GM23338 (cell line): ENCODE measurements around the gene RAB3GAP2. TPM values are rescaled to one million over a fixed set of nuclear protein-coding genes. Genes with fewer than 3 reads are reported as not detected.

Experiments
- ATAC-seq: fragments of 200-7000 bp; cut with Tn5 transposase; 3 replicates; pipeline ENCODE4 v1.9.1; 2020
- DNase-seq: peaks from one replicate; pipeline ENCODE4 v3.0.0-alpha.2; 2015; ENCODE audit warnings: low spot score
- H2AFZ ChIP-seq: fragments of 200-600 bp; sonication (generic); 2 replicates; pipeline ENCODE4 v1.8.0; 2016; ENCODE audit warnings: antibody characterized with exemption, mild to moderate bottlenecking, moderate library complexity
- H3F3A ChIP-seq: fragments of 200-600 bp; sonication (generic); replicated peaks from 2 replicates; pipeline ENCODE4 v1.8.0; 2017; ENCODE audit warnings: antibody characterized with exemption, mixed run types, low read depth
- H3K27ac ChIP-seq: fragments of 200-600 bp; sonication (generic); 2 replicates; pipeline ENCODE4 v1.6.1; 2016; ENCODE audit warnings: low read depth
- H3K27me3 ChIP-seq: fragments of 200-600 bp; sonication (generic); 2 replicates; pipeline ENCODE4 v1.8.0; 2016; ENCODE audit warnings: mild to moderate bottlenecking, mixed run types, moderate library complexity; ENCODE audit not compliant: insufficient read depth
- H3K36me3 ChIP-seq: fragments of 200-600 bp; sonication (generic); 2 replicates; pipeline ENCODE4 v1.8.0; 2016; ENCODE audit warnings: mild to moderate bottlenecking; ENCODE audit not compliant: insufficient read depth
- H3K4me1 ChIP-seq: fragments of 200-600 bp; sonication (generic); 2 replicates; pipeline ENCODE4 v1.8.0; 2016; ENCODE audit warnings: mild to moderate bottlenecking, moderate library complexity; ENCODE audit not compliant: insufficient read depth
- H3K4me2 ChIP-seq: fragments of 200-600 bp; sonication (generic); 2 replicates; pipeline ENCODE4 v1.7.1; 2017; ENCODE audit warnings: mixed run types
- H3K4me3 ChIP-seq: fragments of 200-600 bp; sonication (generic); 2 replicates; pipeline ENCODE4 v1.6.1; 2016; ENCODE audit warnings: mixed run types
- H3K79me2 ChIP-seq: fragments of 200-600 bp; sonication (generic); replicated peaks from 2 replicates; pipeline ENCODE4 v1.8.0; 2017; ENCODE audit warnings: mild to moderate bottlenecking; ENCODE audit not compliant: insufficient read depth
- H3K9me2 ChIP-seq: fragments of 200-600 bp; sonication (generic); 2 replicates; pipeline ENCODE4 v1.8.0; 2017; ENCODE audit not compliant: insufficient read depth
- H4K20me1 ChIP-seq: fragments of 200-600 bp; sonication (generic); replicated peaks from 2 replicates; pipeline ENCODE4 v1.8.0; 2017; ENCODE audit warnings: mild to moderate bottlenecking; ENCODE audit not compliant: insufficient read depth
- H3K27ac Mint-ChIP-seq: 2 replicates; pipeline ENCODE4 v1.8.0; 2020; ENCODE audit warnings: inconsistent platforms, mild to moderate bottlenecking, moderate library complexity, mixed read lengths
- H3K27me3 Mint-ChIP-seq: 3 replicates; pipeline ENCODE4 v1.8.0; 2022; ENCODE audit warnings: low read depth, mild to moderate bottlenecking, moderate library complexity, mixed read lengths, inconsistent platforms; ENCODE audit not compliant: insufficient read depth, poor library complexity
- H3K36me3 Mint-ChIP-seq: 3 replicates; pipeline ENCODE4 v1.8.0; 2021; ENCODE audit warnings: low read depth, mild to moderate bottlenecking, inconsistent platforms, moderate library complexity, mixed read lengths
- H3K4me1 Mint-ChIP-seq: 3 replicates; pipeline ENCODE4 v1.8.0; 2020; ENCODE audit warnings: mild to moderate bottlenecking, inconsistent platforms, mixed read lengths
- H3K4me3 Mint-ChIP-seq: 3 replicates; pipeline ENCODE4 v1.8.0; 2021; ENCODE audit warnings: moderate library complexity, mild to moderate bottlenecking, inconsistent platforms, mixed read lengths
- H3K9me3 Mint-ChIP-seq: 3 replicates; pipeline ENCODE4 v1.8.0; 2020; ENCODE audit warnings: moderate library complexity, mild to moderate bottlenecking, inconsistent platforms, mixed read lengths
- CREB1 ChIP-seq: fragments of 250-450 bp; sonication (Bioruptor Pico); IDR thresholded peaks from 2 replicates; pipeline ENCODE4 v1.5.0; 2020; ENCODE audit warnings: low read depth, mild to moderate bottlenecking, moderate library complexity
- EZH2 ChIP-seq: fragments of 200-600 bp; sonication (generic); IDR thresholded peaks from one replicate; pipeline ENCODE4 v1.8.0; 2017; ENCODE audit warnings: antibody characterized with exemption, mild to moderate bottlenecking, low read depth; ENCODE audit not compliant: unreplicated experiment
- EZH2phosphoT487 ChIP-seq: fragments of 200-600 bp; sonication (generic); IDR thresholded peaks from one replicate; pipeline ENCODE4 v1.8.1; 2018; ENCODE audit warnings: antibody characterized with exemption; ENCODE audit not compliant: unreplicated experiment
- JUNB ChIP-seq: IDR thresholded peaks from one replicate; pipeline ENCODE4 v1.6.1; 2016; ENCODE audit warnings: antibody characterized with exemption; ENCODE audit not compliant: unreplicated experiment
- NANOG ChIP-seq: IDR thresholded peaks from 2 replicates; pipeline ENCODE4 v1.6.1; 2016; ENCODE audit warnings: antibody characterized with exemption, borderline replicate concordance
- POLR2AphosphoS5 ChIP-seq: IDR thresholded peaks from 2 replicates; pipeline ENCODE4 v1.6.1; 2016; ENCODE audit warnings: antibody characterized with exemption, low read depth
- STAT1 ChIP-seq: IDR thresholded peaks from one replicate; pipeline ENCODE4 v1.6.1; 2016; ENCODE audit warnings: antibody characterized with exemption; ENCODE audit not compliant: unreplicated experiment
- ZNF114 ChIP-seq: fragments of 250-450 bp; sonication (Bioruptor Pico); IDR thresholded peaks from 2 replicates; pipeline ENCODE4 v1.5.0; 2020; ENCODE audit warnings: mild to moderate bottlenecking, moderate library complexity
- ZNF331 ChIP-seq: fragments of 250-450 bp; sonication (Bioruptor Pico); IDR thresholded peaks from 2 replicates; pipeline ENCODE4 v1.5.0; 2020; ENCODE audit warnings: low read depth, mild to moderate bottlenecking, moderate library complexity
- polyA plus RNA-seq: library from polyadenylated mRNA; unstranded; fragments of >200 nt; fragmentation: Nextera tagmentation; extraction: Ambion mirVana; gene quantifications from 2 replicates; pipeline ENCODE4 v1.2.1, GENCODE V29; 2016
- total RNA-seq: library from RNA; depleted of rRNA; stranded (reverse); fragments of >200 nt; shearing (Covaris generic); gene quantifications from 2 replicates; pipeline ENCODE4 v1.2.3, GENCODE V29; 2014
- TF ChIP-seq, protein P1 (sequence below): fragments of 250-450 bp; sonication (Bioruptor Pico); IDR thresholded peaks from 2 replicates; pipeline ENCODE4 v1.5.0; 2020; ENCODE audit warnings: mild to moderate bottlenecking, moderate library complexity
- TF ChIP-seq, protein P2 (sequence below): IDR thresholded peaks from 2 replicates; pipeline ENCODE4 v1.6.1; 2016; ENCODE audit warnings: antibody characterized with exemption
- TF ChIP-seq, protein P3 (sequence below): IDR thresholded peaks from one replicate; pipeline ENCODE4 v1.6.1; 2018; ENCODE audit warnings: antibody characterized with exemption; ENCODE audit not compliant: unreplicated experiment
- TF ChIP-seq, protein P4 (sequence below), 2 experiments: fragments of 200-600 bp in 1 of 2; sonication (generic) in 1 of 2; conservative IDR thresholded peaks; 2 replicates each; pipeline versions ENCODE4 v1.5.1 to v1.6.1; 2016 to 2017; ENCODE audit warnings: antibody characterized with exemption in 2 of 2, low read depth in 2 of 2, mild to moderate bottlenecking in 2 of 2, moderate library complexity in 1 of 2

RAB3GAP2 gene
- total and polyA plus RNA-seq, 2 experiments from 2014 or later = 19.4 to 44.6 TPM

DNA sequence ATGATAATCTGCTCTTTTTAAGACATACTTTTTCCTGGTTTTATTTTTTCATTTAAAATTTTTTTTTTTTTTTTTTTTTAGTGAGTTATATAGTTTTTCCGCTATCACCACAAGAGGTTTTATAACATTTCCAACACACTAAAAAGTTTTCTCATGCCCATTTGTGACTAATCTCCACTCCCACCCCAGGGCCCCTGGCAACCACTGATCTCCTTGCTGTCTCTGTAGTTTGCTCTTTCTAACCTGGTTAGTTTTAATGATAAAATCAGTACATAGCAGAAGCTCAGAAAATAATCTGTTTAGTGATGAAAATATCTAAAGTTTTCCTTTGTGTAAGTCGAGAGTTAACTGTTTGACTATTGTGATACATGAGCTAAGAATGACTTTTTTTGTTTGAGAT is 136.5 kb downstream of the RAB3GAP2 start:
- no peaks in the 10 kb centered on the region for H3K27me3 ChIP-seq
- peaks cover 34% of the 10 kb centered on the region for H3K36me3 ChIP-seq
- ATAC-seq = no peak
- Mint-ChIP-seq H3K9me3 (no peaks in the 10 kb centered on the region), H3K36me3 (peaks cover 55% of the 10 kb centered on the region), H3K4me3 (no peak overlapping the region), H3K27me3 (no peaks in the 10 kb centered on the region), H3K4me1 (no peaks in the 10 kb centered on the region), H3K27ac (no peak overlapping the region)
- no peaks in the 10 kb centered on the region for H3K4me1 ChIP-seq
- H4K20me1 ChIP-seq = 0 out of 2 replicates have a peak, but pooled peaks cover 3% of the 10 kb centered on the region
- TF ChIP-seq, protein P1, sequence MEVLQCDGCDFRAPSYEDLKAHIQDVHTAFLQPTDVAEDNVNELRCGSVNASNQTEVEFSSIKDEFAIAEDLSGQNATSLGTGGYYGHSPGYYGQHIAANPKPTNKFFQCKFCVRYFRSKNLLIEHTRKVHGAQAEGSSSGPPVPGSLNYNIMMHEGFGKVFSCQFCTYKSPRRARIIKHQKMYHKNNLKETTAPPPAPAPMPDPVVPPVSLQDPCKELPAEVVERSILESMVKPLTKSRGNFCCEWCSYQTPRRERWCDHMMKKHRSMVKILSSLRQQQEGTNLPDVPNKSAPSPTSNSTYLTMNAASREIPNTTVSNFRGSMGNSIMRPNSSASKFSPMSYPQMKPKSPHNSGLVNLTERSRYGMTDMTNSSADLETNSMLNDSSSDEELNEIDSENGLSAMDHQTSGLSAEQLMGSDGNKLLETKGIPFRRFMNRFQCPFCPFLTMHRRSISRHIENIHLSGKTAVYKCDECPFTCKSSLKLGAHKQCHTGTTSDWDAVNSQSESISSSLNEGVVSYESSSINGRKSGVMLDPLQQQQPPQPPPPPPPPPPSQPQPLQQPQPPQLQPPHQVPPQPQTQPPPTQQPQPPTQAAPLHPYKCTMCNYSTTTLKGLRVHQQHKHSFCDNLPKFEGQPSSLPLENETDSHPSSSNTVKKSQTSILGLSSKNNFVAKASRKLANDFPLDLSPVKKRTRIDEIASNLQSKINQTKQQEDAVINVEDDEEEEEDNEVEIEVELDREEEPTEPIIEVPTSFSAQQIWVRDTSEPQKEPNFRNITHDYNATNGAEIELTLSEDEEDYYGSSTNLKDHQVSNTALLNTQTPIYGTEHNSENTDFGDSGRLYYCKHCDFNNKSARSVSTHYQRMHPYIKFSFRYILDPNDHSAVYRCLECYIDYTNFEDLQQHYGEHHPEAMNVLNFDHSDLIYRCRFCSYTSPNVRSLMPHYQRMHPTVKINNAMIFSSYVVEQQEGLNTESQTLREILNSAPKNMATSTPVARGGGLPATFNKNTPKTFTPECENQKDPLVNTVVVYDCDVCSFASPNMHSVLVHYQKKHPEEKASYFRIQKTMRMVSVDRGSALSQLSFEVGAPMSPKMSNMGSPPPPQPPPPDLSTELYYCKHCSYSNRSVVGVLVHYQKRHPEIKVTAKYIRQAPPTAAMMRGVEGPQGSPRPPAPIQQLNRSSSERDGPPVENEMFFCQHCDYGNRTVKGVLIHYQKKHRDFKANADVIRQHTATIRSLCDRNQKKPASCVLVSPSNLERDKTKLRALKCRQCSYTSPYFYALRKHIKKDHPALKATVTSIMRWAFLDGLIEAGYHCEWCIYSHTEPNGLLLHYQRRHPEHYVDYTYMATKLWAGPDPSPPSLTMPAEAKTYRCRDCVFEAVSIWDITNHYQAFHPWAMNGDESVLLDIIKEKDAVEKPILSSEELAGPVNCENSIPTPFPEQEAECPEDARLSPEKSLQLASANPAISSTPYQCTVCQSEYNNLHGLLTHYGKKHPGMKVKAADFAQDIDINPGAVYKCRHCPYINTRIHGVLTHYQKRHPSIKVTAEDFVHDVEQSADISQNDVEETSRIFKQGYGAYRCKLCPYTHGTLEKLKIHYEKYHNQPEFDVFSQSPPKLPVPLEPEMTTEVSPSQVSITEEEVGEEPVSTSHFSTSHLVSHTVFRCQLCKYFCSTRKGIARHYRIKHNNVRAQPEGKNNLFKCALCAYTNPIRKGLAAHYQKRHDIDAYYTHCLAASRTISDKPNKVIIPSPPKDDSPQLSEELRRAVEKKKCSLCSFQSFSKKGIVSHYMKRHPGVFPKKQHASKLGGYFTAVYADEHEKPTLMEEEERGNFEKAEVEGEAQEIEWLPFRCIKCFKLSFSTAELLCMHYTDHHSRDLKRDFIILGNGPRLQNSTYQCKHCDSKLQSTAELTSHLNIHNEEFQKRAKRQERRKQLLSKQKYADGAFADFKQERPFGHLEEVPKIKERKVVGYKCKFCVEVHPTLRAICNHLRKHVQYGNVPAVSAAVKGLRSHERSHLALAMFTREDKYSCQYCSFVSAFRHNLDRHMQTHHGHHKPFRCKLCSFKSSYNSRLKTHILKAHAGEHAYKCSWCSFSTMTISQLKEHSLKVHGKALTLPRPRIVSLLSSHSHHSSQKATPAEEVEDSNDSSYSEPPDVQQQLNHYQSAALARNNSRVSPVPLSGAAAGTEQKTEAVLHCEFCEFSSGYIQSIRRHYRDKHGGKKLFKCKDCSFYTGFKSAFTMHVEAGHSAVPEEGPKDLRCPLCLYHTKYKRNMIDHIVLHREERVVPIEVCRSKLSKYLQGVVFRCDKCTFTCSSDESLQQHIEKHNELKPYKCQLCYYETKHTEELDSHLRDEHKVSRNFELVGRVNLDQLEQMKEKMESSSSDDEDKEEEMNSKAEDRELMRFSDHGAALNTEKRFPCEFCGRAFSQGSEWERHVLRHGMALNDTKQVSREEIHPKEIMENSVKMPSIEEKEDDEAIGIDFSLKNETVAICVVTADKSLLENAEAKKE (CRISPR knock-in tag) = no peak
- TF ChIP-seq, protein P2, sequence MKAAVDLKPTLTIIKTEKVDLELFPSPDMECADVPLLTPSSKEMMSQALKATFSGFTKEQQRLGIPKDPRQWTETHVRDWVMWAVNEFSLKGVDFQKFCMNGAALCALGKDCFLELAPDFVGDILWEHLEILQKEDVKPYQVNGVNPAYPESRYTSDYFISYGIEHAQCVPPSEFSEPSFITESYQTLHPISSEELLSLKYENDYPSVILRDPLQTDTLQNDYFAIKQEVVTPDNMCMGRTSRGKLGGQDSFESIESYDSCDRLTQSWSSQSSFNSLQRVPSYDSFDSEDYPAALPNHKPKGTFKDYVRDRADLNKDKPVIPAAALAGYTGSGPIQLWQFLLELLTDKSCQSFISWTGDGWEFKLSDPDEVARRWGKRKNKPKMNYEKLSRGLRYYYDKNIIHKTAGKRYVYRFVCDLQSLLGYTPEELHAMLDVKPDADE = no peak
- TF ChIP-seq JUNB (no peak), POLR2AphosphoS5 (no peak), CREB1 (CRISPR knock-in tag) (no peak), ZNF114 (CRISPR knock-in tag) (no peak), EZH2 (no peak), ZNF331 (CRISPR knock-in tag) (no peak), STAT1 (no peak), EZH2phosphoT487 (no peak), NANOG (no peak)
- TF ChIP-seq, protein P3, sequence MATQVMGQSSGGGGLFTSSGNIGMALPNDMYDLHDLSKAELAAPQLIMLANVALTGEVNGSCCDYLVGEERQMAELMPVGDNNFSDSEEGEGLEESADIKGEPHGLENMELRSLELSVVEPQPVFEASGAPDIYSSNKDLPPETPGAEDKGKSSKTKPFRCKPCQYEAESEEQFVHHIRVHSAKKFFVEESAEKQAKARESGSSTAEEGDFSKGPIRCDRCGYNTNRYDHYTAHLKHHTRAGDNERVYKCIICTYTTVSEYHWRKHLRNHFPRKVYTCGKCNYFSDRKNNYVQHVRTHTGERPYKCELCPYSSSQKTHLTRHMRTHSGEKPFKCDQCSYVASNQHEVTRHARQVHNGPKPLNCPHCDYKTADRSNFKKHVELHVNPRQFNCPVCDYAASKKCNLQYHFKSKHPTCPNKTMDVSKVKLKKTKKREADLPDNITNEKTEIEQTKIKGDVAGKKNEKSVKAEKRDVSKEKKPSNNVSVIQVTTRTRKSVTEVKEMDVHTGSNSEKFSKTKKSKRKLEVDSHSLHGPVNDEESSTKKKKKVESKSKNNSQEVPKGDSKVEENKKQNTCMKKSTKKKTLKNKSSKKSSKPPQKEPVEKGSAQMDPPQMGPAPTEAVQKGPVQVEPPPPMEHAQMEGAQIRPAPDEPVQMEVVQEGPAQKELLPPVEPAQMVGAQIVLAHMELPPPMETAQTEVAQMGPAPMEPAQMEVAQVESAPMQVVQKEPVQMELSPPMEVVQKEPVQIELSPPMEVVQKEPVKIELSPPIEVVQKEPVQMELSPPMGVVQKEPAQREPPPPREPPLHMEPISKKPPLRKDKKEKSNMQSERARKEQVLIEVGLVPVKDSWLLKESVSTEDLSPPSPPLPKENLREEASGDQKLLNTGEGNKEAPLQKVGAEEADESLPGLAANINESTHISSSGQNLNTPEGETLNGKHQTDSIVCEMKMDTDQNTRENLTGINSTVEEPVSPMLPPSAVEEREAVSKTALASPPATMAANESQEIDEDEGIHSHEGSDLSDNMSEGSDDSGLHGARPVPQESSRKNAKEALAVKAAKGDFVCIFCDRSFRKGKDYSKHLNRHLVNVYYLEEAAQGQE = no peak
- TF ChIP-seq, protein P4, sequence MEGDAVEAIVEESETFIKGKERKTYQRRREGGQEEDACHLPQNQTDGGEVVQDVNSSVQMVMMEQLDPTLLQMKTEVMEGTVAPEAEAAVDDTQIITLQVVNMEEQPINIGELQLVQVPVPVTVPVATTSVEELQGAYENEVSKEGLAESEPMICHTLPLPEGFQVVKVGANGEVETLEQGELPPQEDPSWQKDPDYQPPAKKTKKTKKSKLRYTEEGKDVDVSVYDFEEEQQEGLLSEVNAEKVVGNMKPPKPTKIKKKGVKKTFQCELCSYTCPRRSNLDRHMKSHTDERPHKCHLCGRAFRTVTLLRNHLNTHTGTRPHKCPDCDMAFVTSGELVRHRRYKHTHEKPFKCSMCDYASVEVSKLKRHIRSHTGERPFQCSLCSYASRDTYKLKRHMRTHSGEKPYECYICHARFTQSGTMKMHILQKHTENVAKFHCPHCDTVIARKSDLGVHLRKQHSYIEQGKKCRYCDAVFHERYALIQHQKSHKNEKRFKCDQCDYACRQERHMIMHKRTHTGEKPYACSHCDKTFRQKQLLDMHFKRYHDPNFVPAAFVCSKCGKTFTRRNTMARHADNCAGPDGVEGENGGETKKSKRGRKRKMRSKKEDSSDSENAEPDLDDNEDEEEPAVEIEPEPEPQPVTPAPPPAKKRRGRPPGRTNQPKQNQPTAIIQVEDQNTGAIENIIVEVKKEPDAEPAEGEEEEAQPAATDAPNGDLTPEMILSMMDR (conservative IDR thresholded peaks at IDR 0.05; ENCODE audit: low read depth in 2 of 2) = no peak
- DNase-seq = no peak
- H3K9me2 ChIP-seq = no peaks in the 10 kb centered on the region
- H3K4me3 ChIP-seq = no peak overlapping the region
- H3F3A ChIP-seq = no peaks in the 10 kb centered on the region
- peak overlapping the region; percentile 48; the same call in 1 of the 2 replicates for H3K27ac ChIP-seq
- H3K4me2 ChIP-seq = no peak overlapping the region
- H2AFZ ChIP-seq = no peak overlapping the region
- no peaks in the 10 kb centered on the region; the same call in 1 of the 2 replicates for H3K79me2 ChIP-seq
